ENCODE results near the gene REEP1.

GRCh38 chr2:86378469-86378868 is 41.0 kb upstream of the REEP1 start:
- TF ChIP-seq, protein P1, sequence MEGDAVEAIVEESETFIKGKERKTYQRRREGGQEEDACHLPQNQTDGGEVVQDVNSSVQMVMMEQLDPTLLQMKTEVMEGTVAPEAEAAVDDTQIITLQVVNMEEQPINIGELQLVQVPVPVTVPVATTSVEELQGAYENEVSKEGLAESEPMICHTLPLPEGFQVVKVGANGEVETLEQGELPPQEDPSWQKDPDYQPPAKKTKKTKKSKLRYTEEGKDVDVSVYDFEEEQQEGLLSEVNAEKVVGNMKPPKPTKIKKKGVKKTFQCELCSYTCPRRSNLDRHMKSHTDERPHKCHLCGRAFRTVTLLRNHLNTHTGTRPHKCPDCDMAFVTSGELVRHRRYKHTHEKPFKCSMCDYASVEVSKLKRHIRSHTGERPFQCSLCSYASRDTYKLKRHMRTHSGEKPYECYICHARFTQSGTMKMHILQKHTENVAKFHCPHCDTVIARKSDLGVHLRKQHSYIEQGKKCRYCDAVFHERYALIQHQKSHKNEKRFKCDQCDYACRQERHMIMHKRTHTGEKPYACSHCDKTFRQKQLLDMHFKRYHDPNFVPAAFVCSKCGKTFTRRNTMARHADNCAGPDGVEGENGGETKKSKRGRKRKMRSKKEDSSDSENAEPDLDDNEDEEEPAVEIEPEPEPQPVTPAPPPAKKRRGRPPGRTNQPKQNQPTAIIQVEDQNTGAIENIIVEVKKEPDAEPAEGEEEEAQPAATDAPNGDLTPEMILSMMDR (IDR thresholded peaks at IDR 0.05) = no peak
- TF ChIP-seq POLR2A (IDR thresholded peaks at IDR 0.05) (no peak), POLR2AphosphoS5 (IDR thresholded peaks at IDR 0.05) (no peak)
